Dedifferentiated amniotic fluid mesenchymal stem cell (primary cell): ENCODE measurements around the gene NAA20.

Source experiments
- DNase-seq: peaks from one replicate; pipeline ENCODE4 v3.0.0-alpha.2; 2016; ENCODE audit errors: extremely low spot score

Gene NAA20, protein sequence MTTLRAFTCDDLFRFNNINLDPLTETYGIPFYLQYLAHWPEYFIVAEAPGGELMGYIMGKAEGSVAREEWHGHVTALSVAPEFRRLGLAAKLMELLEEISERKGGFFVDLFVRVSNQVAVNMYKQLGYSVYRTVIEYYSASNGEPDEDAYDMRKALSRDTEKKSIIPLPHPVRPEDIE

DNA sequence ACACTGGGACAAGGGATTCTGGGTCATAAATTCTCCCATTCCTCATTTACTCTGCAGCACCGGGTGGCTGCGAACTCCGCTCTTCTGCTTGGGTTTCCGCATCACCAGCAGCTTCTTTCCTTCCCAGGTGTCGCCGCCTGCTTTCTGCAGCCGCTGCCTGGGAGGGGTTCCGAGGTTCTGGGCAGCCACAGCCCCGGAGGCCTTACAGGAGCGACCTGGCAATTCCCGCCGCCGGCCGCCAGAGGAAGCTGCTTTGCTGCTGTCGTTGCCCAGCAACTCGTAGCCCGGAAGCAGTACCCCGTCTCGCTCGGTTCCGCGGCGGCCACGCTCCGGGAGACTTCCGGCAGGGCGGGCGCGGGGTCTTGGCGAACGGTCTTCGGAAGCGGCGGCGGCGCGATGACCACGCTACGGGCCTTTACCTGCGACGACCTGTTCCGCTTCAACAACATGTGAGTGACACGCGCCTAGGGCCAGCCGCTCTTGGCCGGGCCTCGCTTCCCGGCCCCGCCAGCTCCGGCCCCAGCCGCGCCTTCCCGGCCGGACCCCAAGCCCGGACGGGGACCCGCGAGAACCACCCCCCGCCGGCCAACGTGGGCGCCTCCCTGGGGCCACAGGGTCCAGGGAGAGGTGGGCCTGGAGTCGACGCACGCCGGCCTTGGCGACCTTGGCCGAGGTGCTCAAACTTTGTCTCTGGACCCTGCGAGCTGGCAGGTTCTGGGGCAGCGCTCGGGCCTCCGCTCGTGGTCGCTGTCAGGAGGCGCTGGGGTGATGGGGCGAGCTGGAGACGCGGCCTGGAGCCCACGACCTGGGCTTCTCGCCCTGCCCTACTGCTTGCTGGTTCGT lies at the start of gene NAA20:
Gene NAA20 (plus strand): TSS at position 362 of the 843 bp plus-strand sequence. CDS start 35 bp downstream, at position 397.
- DNase-seq: peak; percentile 88

DNA sequence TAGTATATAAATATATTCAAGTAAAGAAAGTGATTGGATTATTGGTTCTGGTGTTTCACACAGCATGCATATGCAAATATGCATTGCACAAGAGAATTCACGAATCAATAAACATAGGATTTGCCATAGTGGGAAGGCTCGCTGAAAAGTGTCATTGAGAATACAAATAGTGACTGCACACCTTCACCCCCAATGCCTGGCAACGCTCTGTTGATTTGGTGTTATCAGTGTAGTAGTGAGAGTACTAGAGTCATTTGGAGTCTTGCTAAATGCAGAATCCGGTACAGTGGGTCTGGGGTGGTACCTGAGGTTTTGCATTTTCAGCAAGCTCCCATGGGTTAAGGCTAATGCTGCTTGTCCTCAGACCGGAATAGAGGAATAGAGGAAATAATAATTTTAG lies 49.7 kb upstream of the NAA20 start:
- no peak for DNase-seq

DNA sequence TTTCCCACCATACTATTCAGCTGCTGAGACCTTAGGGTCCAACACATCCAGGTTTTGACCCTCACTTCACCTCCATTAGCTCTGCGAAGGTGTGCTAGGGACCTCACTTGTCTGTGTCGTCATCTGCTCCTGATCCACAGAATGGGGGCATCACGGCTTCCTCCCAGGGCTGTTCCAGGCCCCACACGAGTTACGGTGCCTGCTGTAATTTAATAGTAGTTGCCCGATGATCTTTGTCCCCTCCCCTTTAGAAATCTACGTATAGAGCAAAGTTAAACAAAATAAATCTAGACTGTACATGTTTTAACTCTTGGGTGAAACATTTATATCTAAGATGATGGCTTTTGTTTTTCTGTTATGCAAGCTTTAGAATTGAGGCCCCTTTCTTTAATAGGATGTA lies 49.1 kb upstream of the NAA20 start:
- DNase-seq: no peak

DNA sequence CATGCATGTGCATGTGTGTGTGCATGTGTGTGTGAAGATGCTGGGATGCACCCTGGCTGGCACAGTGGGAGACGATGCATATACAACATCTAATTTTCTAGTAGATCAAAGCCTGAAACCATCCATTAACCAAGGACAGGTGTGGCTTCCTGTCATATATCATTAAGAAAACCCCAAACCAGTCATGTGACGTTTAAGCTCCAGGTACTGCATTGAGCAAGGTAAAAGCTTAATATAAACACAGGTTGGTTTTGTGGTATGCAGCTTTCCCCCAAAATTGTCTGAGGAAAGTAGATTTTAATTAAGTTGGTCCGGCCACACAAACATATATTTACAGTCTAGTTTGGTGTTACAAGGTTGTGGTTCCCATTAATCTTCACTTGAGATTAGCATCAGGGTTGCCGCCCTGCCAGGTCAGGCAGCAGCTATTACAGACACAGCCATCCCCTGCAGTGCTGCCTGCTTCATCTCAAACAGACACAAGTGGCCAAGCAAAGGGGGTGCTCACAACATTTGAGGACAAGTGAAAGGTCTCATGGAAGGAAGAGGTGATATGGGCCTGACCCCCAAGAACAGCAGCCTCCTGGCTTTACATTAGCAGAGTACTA lies 48.6 kb upstream of the NAA20 start:
- DNase-seq: no peak

DNA sequence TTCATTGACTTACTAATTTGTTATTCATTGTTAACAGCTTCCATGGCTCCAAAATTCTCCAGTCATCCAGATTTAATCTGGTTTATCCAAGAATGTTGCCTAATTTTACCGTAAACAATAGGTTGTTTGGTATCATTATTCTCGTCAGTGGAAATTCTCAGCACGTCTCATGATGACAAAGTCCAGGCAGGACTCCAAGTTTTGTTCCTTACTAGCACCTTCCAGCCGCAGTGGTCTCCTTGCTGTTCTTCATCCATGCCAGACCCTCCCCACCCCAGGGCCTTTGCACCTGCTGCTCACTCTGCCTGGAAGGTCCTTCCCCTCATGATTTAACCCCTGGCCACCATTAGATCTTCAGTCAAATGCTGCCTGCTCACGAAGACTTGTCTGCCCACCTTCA lies 48.1 kb upstream of the NAA20 start:
- DNase-seq: no peak

DNA sequence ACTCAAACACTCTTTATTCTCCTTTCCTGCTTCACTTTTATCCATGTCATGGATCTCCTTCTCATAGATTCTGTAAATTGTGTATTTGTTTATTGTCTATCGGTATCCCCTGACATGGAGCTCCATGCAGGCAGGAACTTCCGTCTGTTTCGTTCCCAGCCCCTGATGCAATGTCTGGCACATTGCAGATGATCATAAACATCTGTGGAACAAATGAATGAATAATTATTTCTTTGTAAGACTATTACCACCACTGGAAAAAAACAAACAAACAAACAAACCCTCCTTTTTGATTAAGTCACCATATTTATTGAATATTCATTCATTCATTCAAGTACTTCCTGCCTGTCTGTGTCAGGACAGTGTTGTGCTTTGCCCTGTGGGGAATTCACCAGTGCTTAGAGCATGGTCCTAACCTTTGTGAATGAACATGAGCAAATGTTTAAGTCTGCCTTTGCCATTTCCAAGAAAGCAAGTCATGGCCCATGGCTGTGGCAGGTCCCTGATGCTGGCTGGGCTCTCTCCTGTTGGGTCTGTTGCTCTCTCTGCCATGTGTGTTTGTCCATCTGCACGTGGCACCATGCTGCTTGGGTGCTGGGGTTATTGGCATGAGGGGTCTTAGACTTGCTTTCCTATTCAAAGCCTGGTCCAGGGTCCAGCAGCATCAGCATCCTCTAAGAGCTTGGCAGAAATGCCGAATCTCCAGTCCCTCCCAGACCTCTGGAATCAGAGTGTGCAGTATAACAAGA lies 47.5 kb upstream of the NAA20 start:
- DNase-seq: no peak

DNA sequence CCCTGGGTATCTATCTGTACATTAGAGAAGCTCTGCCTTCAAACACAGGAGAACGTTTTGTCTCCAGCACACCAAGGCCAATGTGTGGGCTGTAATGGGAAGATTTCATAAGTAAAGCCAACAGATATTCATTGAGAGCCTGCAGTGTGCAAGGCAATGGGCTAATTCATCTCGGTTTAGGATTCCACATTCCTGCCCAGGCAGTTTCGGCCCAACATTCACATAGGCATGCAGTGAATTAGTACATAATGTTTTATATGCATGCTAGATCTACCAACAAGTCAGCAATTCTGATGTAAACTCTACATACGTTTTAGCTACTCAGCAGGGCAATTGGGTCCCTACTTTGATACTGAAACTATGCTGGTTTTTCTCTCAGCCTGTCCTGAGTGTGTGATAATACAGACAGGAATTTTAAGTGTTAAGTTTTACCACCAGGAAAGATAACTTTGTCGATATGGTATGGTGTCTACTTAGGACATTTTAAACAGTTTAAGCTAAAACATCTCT lies 46.9 kb upstream of the NAA20 start:
- no peak for DNase-seq

DNA sequence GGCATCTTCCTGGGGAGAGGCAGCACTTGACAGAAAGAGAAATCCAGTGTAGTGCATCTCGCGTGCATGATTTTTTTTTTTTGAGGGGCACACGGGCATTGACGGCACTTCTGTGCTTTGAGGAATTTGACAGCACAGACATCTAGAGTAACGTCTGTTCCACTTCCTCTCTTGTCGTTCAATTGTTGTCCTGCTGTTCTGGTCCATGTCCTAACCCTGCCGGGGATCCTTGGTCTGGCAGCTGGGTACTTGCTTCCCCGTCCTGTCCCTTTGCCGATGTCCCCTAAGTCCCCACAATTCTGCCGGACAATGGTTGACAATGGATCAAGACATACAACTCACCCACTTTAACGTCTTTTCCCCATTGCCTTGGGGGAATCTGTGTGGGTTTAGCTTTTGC lies 46.0 kb upstream of the NAA20 start:
- no peak for DNase-seq

DNA sequence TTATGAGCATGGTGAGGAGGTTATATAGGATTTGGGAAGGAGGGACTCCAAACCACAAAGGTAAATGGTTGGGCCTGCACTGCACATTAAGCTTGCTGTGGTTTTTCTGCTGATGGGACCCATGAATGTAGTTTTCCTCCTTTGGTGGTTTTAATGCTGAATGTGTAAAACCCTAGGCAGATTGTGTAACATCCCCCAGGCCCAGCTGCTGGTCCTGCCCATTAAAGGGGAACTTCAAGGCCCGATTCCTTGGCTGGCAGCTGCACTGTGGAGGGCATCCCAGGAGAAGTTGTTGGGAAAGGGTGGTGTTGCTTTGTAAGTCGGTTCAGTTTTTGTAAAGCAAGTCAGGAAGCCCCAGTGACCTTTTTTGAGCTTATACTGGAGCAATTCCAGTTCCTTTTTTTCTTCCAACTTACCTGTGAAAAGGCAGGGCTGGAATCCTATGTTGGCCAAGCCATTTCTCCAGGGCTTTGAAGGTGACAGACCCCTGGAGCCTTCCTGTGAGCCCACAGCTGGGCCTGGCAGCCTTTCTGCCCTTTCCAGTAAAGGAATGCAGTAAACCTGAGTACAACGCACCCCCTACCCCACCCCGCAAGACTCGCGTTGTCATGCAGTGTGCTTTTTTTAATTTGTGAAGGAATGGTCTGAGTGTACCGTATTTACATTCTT lies 43.1 kb upstream of the NAA20 start:
- peak; percentile 51 for DNase-seq

DNA sequence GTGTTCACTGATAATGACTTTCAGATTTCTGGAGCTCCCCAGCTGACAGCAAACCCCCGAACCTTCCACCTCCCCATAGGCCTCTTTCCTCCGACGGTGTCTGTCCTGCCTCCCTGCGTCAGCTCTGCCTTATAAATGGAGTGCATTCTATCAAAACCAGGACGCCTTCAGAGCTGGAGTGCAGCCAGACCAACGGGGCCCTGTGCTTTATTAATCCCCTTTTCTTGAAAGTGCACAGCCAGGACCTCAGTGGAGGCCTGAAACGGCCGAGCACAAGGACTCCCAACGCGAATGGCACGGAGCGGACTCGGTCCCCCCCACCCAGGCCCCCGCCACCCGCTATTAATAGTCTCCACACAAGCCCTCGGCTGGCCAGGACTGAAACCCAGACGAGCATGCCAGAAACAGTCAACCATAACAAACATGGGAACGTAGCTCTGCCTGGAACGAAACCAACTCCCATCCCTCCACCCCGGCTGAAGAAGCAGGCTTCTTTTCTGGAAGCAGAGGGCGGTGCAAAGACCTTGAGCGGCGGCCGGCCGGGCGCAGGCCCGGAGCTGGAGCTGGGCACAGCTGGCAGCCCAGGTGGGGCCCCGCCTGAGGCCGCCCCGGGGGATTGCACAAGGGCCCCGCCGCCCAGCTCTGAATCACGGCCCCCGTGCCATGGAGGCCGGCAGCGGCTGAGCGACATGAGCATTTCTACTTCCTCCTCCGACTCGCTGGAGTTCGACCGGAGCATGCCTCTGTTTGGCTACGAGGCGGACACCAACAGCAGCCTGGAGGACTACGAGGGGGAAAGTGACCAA lies 42.3 kb upstream of the NAA20 start:
- peak; percentile 87 for DNase-seq

DNA sequence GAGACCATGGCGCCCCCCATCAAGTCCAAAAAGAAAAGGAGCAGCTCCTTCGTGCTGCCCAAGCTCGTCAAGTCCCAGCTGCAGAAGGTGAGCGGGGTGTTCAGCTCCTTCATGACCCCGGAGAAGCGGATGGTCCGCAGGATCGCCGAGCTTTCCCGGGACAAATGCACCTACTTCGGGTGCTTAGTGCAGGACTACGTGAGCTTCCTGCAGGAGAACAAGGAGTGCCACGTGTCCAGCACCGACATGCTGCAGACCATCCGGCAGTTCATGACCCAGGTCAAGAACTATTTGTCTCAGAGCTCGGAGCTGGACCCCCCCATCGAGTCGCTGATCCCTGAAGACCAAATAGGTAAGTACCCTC lies 41.7 kb upstream of the NAA20 start:
- DNase-seq: no peak

DNA sequence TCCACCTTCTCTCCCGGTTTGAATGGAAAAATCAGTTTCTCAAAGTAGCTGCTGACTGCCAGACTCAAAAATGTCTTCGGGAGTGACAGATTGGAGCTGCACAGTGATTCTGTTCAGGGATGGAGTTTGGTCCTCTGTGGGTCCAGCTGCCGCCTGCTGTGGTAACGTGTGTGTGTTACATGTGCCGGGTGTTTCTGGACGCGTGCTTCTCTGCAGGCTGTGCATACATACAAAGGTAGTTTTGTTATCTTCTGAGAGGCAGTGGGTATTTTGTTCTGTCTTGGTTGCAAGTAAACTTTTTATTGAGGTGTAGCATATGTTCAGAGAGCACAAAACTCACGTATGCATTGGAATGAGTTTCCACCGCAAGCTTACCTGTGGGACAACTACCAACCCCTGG lies 41.3 kb upstream of the NAA20 start:
- DNase-seq: no peak

DNA sequence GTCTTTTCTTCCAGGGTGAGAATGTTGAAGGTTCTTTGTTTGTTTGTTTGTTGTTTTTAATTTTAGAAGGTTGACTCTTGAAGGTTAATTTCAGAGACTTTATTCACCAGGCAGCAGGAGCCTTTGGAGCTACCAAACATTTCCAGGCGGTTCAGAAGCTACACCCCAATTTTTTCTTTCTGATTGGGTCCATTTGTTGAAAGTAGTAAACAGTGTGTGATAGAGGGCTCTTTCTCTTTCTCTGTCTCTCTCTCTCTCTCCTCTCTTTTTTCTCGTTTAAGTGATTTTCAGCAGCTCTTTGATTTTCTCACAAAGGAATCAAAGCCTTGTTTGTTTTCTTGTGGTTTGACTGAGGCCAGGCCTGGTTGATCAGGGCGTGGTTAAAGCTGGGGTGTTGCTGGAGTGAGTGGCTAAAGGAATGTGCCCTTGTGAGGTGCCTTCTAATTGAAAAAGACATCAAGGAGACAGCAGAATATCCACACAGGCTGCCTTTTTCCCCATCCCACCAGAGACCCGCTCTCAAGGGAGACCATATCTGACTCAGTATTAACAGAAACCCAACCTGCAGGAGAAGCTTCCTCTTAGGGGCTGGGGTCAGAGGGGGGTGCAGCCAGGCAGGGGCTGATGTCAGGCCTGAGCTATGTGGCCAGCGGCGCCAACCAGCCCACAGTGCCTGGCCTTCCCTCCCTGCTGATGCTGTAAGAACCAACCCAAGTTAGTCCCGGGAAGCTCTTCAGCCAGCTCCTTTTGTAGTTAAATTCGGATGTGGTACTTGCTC lies 40.4 kb upstream of the NAA20 start:
- DNase-seq: peak; percentile 79

DNA sequence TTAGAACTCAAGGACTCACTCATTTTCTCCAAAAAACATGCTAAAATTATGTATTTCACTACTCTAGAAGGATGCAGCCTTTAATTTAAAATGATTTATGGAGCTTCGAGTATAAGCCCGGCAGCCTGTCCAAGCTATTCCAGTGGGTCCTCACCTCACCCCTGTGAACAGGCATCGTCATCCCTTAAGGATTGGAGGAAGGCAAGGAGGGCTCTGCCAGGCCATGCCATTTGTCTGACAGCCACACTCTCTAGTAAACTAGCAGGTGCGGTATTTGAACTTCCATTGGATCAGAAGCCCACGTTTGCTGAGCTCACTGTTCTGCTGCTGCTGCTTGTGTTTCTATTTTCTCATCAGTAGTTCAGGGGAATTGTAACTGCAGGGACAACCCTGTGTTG lies 39.8 kb upstream of the NAA20 start:
- no peak for DNase-seq

DNA sequence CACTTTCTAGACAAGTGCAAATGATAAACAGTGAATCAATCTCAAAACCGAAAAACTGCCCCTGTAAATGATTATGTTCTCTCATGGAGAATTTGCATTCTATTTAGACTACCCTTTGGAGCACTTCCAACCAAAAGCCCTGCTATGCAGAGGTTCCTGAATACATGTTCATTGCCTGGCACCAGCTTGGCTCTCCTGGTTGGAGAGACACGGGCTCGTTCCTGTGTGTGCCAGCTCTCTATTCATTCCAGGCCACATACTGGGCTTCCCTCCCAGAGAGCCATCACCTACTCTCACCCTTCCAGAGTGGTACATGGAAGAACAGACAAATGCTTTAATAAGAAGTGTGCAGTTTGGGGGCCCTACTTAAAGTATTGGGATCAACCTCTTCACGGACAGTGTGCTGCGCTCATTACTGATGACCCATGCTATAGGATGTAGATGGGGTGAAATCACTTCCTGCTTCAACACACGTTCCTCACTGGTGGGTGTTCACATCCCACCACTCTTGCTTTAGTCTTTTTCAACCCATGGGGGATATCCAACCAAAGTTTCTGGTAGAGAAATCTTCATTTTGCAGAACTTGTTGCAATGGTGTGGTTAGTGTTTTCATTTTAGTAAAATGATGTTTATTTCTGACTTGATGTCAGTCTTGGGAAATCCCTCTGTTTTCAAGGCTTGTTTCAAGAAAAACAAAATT lies 38.5 kb upstream of the NAA20 start:
- no peak for DNase-seq

DNA sequence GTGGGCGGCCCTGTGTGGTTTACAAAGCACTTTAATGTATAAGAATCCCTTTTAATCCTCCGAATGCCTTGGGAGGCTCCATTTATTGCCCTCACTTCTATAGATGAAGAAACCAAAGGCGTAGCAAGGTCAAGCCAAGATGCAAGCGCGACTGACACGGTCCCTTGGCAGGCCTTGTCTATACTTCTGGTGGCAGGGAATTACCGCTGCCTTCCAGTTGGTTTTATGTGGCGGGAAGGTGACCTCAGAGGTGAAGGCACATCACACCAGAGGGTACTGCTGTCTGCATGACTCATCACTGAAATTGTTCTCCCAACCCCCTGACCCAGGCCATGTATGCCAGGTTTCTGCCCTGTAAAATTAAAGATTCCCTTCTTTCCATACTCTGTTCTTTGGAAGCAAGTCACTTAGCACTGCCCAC lies 36.1 kb upstream of the NAA20 start:
- no peak for DNase-seq

DNA sequence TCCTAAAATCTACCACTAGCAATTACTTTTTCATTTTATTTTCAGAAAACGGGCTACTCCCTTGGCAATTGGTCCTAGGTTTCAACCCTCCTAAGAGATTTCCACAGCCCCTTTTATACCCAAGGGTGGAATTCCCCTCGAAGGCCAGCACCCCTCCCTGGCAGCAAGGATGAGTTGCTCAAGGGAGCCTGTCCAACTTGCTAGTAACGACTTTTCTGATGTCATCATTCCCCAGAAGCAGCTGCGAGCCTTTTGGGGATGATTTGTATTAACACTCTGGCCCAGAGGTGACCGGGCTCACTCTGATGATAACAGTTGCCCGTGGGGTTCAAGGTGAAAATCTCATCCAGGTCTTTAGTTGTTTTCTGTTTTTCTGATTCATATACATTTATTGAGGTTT lies 30.7 kb upstream of the NAA20 start:
- no peak for DNase-seq

DNA sequence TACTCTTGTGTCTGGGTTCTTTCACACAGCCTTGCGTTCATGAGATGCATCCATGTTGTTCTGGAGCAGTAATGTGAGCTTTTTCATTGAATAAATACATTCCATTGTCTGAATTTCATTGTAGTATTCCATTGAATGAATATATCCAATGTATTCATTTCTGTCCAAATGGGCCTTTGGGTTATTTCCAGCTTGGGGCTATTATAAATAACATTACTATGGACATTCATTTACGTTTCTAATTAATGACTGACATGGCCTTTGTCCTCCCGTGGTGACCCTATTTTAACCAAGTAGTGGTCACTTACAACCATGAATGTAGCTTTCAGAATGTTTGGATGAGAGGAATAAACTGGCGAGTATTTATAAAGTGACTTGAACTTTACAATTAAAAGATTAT lies 30.1 kb upstream of the NAA20 start:
- DNase-seq: no peak

DNA sequence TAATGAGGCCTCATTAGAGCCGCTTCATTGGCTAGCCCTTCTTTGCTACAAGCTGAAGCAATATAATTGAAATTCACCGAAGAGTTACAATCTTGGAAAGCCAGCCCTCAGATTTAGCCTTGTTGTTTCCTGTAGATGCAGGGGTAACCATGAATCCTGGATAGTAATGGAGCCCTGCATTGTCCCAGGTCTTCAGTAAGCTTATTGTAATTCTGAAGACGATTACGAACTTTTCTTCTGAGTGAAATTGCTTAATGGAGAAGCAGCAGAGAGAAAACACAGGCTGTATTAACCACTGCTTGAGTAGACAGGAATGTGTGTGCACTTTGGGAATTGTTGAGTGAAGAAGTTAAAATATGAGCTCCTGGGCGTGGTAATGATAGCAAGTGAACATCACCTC lies 26.3 kb upstream of the NAA20 start:
- DNase-seq: no peak
